GM20000 (cell line): ENCODE data around the gene PWP2.
"Not testable (repeated sequence)": the region's sequence is repeated elsewhere in the genome, so short reads cannot be mapped to it uniquely, and the experiment has no call there.

Experiments
- DNase-seq: peaks from one replicate; pipeline ENCODE4 v3.0.0; 2012; ENCODE audit warnings: low spot score

PWP2 gene

GRCh38 chr21:44143996-44144395, 36.8 kb downstream of the PWP2 start:
- not testable (repeated sequence) for DNase-seq

GRCh38 chr21:44144784-44145602, 37.8 kb downstream of the PWP2 start:
- not testable (repeated sequence) for DNase-seq

GRCh38 chr21:44145616-44146015, 38.4 kb downstream of the PWP2 start:
- DNase-seq = not testable (repeated sequence)

- not testable (repeated sequence) for DNase-seq
Measured at GRCh38 chr21:44147108-44147507, 39.9 kb downstream of the PWP2 start.

GRCh38 chr21:44150255-44150654, 43.1 kb downstream of the PWP2 start:
- not testable (repeated sequence) for DNase-seq

GRCh38 chr21:44153214-44153888, 46.2 kb downstream of the PWP2 start:
- DNase-seq = not testable (repeated sequence)

- DNase-seq = not testable (repeated sequence)
Measured at GRCh38 chr21:44153889-44154228, 46.7 kb downstream of the PWP2 start.

- DNase-seq = not testable (repeated sequence)
Measured at GRCh38 chr21:44154816-44155230, 47.6 kb downstream of the PWP2 start.

GRCh38 chr21:44155231-44155993, 48.2 kb downstream of the PWP2 start:
- DNase-seq = not testable (repeated sequence)

- not testable (repeated sequence) for DNase-seq
Measured at GRCh38 chr21:44155994-44156380, 48.8 kb downstream of the PWP2 start.

GRCh38 chr21:44157439-44158081, 50.4 kb downstream of the PWP2 start:
- DNase-seq = not testable (repeated sequence)

- not testable (repeated sequence) for DNase-seq
Measured at GRCh38 chr21:44158082-44158468, 50.9 kb downstream of the PWP2 start.

GRCh38 chr21:44159349-44160297, 52.4 kb downstream of the PWP2 start:
- DNase-seq = not testable (repeated sequence)

GRCh38 chr21:44160298-44160672, 53.1 kb downstream of the PWP2 start:
- not testable (repeated sequence) for DNase-seq

GRCh38 chr21:44160821-44161220, 53.6 kb downstream of the PWP2 start:
- DNase-seq = not testable (repeated sequence)

GRCh38 chr21:44163167-44163653, 56.0 kb downstream of the PWP2 start:
- DNase-seq = not testable (repeated sequence)

GRCh38 chr21:44165933-44166332, 58.7 kb downstream of the PWP2 start:
- not testable (repeated sequence) for DNase-seq

GRCh38 chr21:44167527-44167926, 60.3 kb downstream of the PWP2 start:
- DNase-seq = not testable (repeated sequence)

GRCh38 chr21:44170326-44170725, 63.1 kb downstream of the PWP2 start:
- not testable (repeated sequence) for DNase-seq

GRCh38 chr21:44170863-44171262, 63.7 kb downstream of the PWP2 start:
- not testable (repeated sequence) for DNase-seq
